Measurements from ENCODE around the gene HS2ST1. TPM values are rescaled to one million over a fixed set of nuclear protein-coding genes. Genes with fewer than 3 reads are reported as not detected.
A peak's percentile ranks its signal among the peaks of the same experiment; 100 is the strongest.

The HS2ST1 gene
- total RNA-seq, 1 donor from 2014 or later: 13.4 TPM

GRCh38 chr1:87127581-87127980 is 213.1 kb downstream of the HS2ST1 start:
- TF ChIP-seq CTCF (IDR thresholded peaks at IDR 0.05; ENCODE audit: insufficient read depth, low read length, poor library complexity, severe bottlenecking): no peak
- no peak overlapping the region for H3K4me3 ChIP-seq (ENCODE audit: low read depth, low read length)
- no peak for DNase-seq (ENCODE audit: low read depth)

GRCh38 chr1:87129038-87129437 is 214.6 kb downstream of the HS2ST1 start:
- no peak for DNase-seq (ENCODE audit: low read depth)
- Histone ChIP-seq H3K36me3 (ENCODE audit: control insufficient read depth, insufficient read depth, low read length) (no peaks in the 10 kb centered on the region), H3K4me3 (ENCODE audit: low read depth, low read length) (no peak overlapping the region), H3K27me3 (ENCODE audit: control insufficient read depth, insufficient read depth, low read length) (no peaks in the 10 kb centered on the region)
- no peak for TF ChIP-seq CTCF (IDR thresholded peaks at IDR 0.05; ENCODE audit: insufficient read depth, low read length, poor library complexity, severe bottlenecking)

More at GRCh38 chr1:87127581-87127980, 213.1 kb downstream of the HS2ST1 start:
- Histone ChIP-seq H3K36me3 (ENCODE audit: control insufficient read depth, insufficient read depth, low read length) (no peaks in the 10 kb centered on the region), H3K27me3 (ENCODE audit: control insufficient read depth, insufficient read depth, low read length) (no peaks in the 10 kb centered on the region)

GRCh38 chr1:87129606-87130005 is 215.2 kb downstream of the HS2ST1 start:
- no peak for DNase-seq (ENCODE audit: low read depth)

GRCh38 chr1:87130438-87130837 is 216.0 kb downstream of the HS2ST1 start:
- TF ChIP-seq CTCF (IDR thresholded peaks at IDR 0.05; ENCODE audit: insufficient read depth, low read length, poor library complexity, severe bottlenecking): no peak
- Histone ChIP-seq H3K36me3 (ENCODE audit: control insufficient read depth, insufficient read depth, low read length) (no peaks in the 10 kb centered on the region), H3K27me3 (ENCODE audit: control insufficient read depth, insufficient read depth, low read length) (no peaks in the 10 kb centered on the region), H3K4me3 (ENCODE audit: low read depth, low read length) (no peak overlapping the region)
- DNase-seq (ENCODE audit: low read depth): no peak

More at GRCh38 chr1:87129606-87130005, 215.2 kb downstream of the HS2ST1 start:
- Histone ChIP-seq H3K27me3 (ENCODE audit: control insufficient read depth, insufficient read depth, low read length) (no peaks in the 10 kb centered on the region), H3K4me3 (ENCODE audit: low read depth, low read length) (no peak overlapping the region), H3K36me3 (ENCODE audit: control insufficient read depth, insufficient read depth, low read length) (no peaks in the 10 kb centered on the region)
- TF ChIP-seq CTCF (IDR thresholded peaks at IDR 0.05; ENCODE audit: insufficient read depth, low read length, poor library complexity, severe bottlenecking): no peak

GRCh38 chr1:87131809-87132283 is 217.4 kb downstream of the HS2ST1 start:
- peak; percentile 93 for TF ChIP-seq CTCF (IDR thresholded peaks at IDR 0.05; ENCODE audit: insufficient read depth, low read length, poor library complexity, severe bottlenecking)
- H3K36me3 ChIP-seq (ENCODE audit: control insufficient read depth, insufficient read depth, low read length): no peaks in the 10 kb centered on the region
- peak overlapping the region; percentile 31 for H3K4me3 ChIP-seq (ENCODE audit: low read depth, low read length)
- no peak for DNase-seq (ENCODE audit: low read depth)
- no peaks in the 10 kb centered on the region for H3K27me3 ChIP-seq (ENCODE audit: control insufficient read depth, insufficient read depth, low read length)

- H3K27me3 ChIP-seq (ENCODE audit: control insufficient read depth, insufficient read depth, low read length): no peaks in the 10 kb centered on the region
- TF ChIP-seq CTCF (IDR thresholded peaks at IDR 0.05; ENCODE audit: insufficient read depth, low read length, poor library complexity, severe bottlenecking): no peak
- H3K36me3 ChIP-seq (ENCODE audit: control insufficient read depth, insufficient read depth, low read length): no peaks in the 10 kb centered on the region
- H3K4me3 ChIP-seq (ENCODE audit: low read depth, low read length): peak overlapping the region; percentile 31
- DNase-seq (ENCODE audit: low read depth): no peak
Observed at GRCh38 chr1:87132284-87132870, 217.9 kb downstream of the HS2ST1 start.
